Measurements from ENCODE around the gene CYP27C1. TPM values are rescaled to one million over a fixed set of nuclear protein-coding genes. Genes with fewer than 3 reads are reported as not detected.

The CYP27C1 gene
- polyA plus RNA-seq, 1 donor (not counting 4 experiments of a cell fraction or from before 2014, with no cell fraction given) = 6.1 TPM

DNA sequence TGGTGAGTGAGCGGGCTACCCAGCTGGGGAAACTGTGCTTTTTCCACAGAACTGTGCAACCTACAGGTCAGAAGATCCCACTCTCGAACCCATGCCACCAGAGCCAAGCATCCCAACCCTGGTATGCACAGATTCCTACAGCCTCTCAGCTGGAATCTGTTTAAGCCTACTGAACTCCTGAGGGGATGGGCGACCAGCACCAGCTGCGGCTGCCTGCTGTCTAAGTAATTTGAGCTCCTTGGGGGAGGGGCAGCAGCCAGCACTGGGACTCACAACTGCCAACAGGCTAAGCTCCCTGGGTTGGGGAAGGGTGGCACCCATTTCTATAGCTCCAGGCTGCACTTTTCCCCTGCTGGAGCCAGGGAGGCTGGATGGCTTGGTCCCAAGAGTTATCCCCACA, 11.8 kb downstream of the CYP27C1 start:
- no peak overlapping the region for H3K27ac ChIP-seq (ENCODE audit: control insufficient read depth, insufficient read depth, low read length)
- H4K20me1 ChIP-seq (ENCODE audit: control insufficient read depth, extremely low read depth, insufficient read depth, low read length) = no peaks in the 10 kb centered on the region
- H3K79me2 ChIP-seq (ENCODE audit: control insufficient read depth, insufficient read depth, low read length) = peaks cover 20% of the 10 kb centered on the region
- peaks cover 12% of the 10 kb centered on the region for H3K4me1 ChIP-seq (ENCODE audit: control insufficient read depth, extremely low read depth, insufficient read depth, low read length)
- TF ChIP-seq EZH2 (IDR thresholded peaks at IDR 0.05; ENCODE audit: low read length) = no peak
- TF ChIP-seq, protein P1, sequence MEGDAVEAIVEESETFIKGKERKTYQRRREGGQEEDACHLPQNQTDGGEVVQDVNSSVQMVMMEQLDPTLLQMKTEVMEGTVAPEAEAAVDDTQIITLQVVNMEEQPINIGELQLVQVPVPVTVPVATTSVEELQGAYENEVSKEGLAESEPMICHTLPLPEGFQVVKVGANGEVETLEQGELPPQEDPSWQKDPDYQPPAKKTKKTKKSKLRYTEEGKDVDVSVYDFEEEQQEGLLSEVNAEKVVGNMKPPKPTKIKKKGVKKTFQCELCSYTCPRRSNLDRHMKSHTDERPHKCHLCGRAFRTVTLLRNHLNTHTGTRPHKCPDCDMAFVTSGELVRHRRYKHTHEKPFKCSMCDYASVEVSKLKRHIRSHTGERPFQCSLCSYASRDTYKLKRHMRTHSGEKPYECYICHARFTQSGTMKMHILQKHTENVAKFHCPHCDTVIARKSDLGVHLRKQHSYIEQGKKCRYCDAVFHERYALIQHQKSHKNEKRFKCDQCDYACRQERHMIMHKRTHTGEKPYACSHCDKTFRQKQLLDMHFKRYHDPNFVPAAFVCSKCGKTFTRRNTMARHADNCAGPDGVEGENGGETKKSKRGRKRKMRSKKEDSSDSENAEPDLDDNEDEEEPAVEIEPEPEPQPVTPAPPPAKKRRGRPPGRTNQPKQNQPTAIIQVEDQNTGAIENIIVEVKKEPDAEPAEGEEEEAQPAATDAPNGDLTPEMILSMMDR (optimal IDR thresholded peaks at IDR 0.05 in 1 of 3, IDR thresholded peaks at IDR 0.05 in 1 of 3, conservative IDR thresholded peaks at IDR 0.05 in 1 of 3; ENCODE audit: extremely low read depth in 1 of 3, insufficient read depth in 2 of 3, low read length in 3 of 3) = no peak
- no peaks in the 10 kb centered on the region for H3K9me3 ChIP-seq (ENCODE audit: control insufficient read depth, low read depth, low read length)
- DNase-seq (ENCODE audit: low read depth, low spot score) = no peak
- no peak overlapping the region for H3K9ac ChIP-seq (ENCODE audit: control insufficient read depth, extremely low read depth, insufficient read depth, low read length)
- H3K27me3 ChIP-seq (ENCODE audit: control insufficient read depth, extremely low read depth, insufficient read depth, low read length) = no peaks in the 10 kb centered on the region
- no peak overlapping the region for H2AFZ ChIP-seq (ENCODE audit: control insufficient read depth, low read length)
- no peaks in the 10 kb centered on the region for H3K36me3 ChIP-seq (ENCODE audit: control insufficient read depth in 2 of 2, extremely low read depth in 1 of 2, insufficient read depth in 2 of 2, low read length in 2 of 2)
- dilution Hi-C loops (cut with MboI; ENCODE audit: extremely low pct_ligation_motif_present, low sequenced_read_pairs) = no loop called here
- no peaks in the 10 kb centered on the region for H3K9me1 ChIP-seq (ENCODE audit: control insufficient read depth, extremely low read depth, insufficient read depth, low read length)
- no peak overlapping the region for H3K4me3 ChIP-seq (ENCODE audit: control insufficient read depth in 2 of 3, extremely low read depth in 1 of 3, insufficient read depth in 2 of 3, low read depth in 1 of 3, low read length in 3 of 3)
- peak overlapping the region; percentile 37 for H3K4me2 ChIP-seq (ENCODE audit: control insufficient read depth, extremely low read depth, insufficient read depth, low read depth, low read length)
- FAIRE-seq = no peak

DNA sequence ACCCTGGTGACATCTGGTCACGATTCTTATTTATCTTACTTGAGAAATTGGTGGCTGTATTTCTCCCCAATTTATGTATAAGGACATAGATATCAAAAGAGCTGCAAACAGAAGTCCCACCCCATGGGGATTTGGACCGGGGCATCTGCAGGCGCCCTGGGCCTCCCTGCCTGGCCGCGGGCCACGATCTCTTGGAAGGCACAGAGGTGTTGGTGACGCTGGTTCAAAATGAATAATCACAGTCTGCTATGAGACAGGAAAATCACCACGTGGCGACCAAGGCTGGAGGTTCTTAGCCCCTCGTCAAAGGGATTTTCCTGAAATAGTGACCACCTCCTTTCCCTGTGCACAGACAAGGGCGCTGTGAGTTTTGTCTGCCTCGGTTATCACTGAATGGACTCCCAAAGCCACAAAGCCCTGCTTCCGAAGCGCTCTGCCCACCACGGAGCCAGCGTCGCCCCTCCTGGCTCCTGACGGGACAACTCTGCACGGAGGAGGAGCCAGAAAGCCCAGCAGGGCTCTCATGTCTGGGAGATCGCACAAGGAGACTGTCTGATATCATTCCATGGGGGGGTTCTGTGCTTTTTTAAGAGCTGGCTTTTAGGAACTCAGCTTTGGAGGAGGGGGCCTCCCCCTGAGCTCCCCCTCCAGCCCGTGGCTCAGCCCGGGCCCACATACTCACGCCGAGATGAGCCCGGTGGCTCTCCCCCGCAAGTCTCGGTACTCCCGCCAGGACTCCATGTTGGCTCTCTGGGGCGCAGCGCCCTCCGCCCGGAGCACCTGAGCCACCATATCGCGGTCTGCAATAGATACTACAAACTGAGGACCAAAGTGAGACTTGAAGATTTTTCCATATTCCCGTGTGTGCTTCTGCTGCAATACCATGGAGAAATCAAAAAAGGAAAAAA, 14.6 kb downstream of the CYP27C1 start:
- Histone ChIP-seq H3K27me3 (ENCODE audit: control insufficient read depth, extremely low read depth, insufficient read depth, low read length) (no peaks in the 10 kb centered on the region), H3K9me1 (ENCODE audit: control insufficient read depth, extremely low read depth, insufficient read depth, low read length) (no peaks in the 10 kb centered on the region), H3K9me3 (ENCODE audit: control insufficient read depth, low read depth, low read length) (no peaks in the 10 kb centered on the region), H3K36me3 (ENCODE audit: control insufficient read depth in 2 of 2, extremely low read depth in 1 of 2, insufficient read depth in 2 of 2, low read length in 2 of 2) (peaks cover 5 to 7% of the 10 kb centered on the region in 2 experiments), H3K4me2 (ENCODE audit: control insufficient read depth, extremely low read depth, insufficient read depth, low read depth, low read length) (no peak overlapping the region), H2AFZ (ENCODE audit: control insufficient read depth, low read length) (no peak overlapping the region), H3K9ac (ENCODE audit: control insufficient read depth, extremely low read depth, insufficient read depth, low read length) (no peak overlapping the region), H3K79me2 (ENCODE audit: control insufficient read depth, insufficient read depth, low read length) (peaks cover 15% of the 10 kb centered on the region), H4K20me1 (ENCODE audit: control insufficient read depth, extremely low read depth, insufficient read depth, low read length) (no peaks in the 10 kb centered on the region), H3K4me3 (ENCODE audit: control insufficient read depth in 2 of 3, extremely low read depth in 1 of 3, insufficient read depth in 2 of 3, low read depth in 1 of 3, low read length in 3 of 3) (no peak overlapping the region), H3K27ac (ENCODE audit: control insufficient read depth, insufficient read depth, low read length) (no peak overlapping the region), H3K4me1 (ENCODE audit: control insufficient read depth, extremely low read depth, insufficient read depth, low read length) (peaks cover 12% of the 10 kb centered on the region)
- FAIRE-seq = no peak
- no peak for DNase-seq (ENCODE audit: low read depth, low spot score)
- TF ChIP-seq, protein P1 (optimal IDR thresholded peaks at IDR 0.05 in 1 of 3, IDR thresholded peaks at IDR 0.05 in 1 of 3, conservative IDR thresholded peaks at IDR 0.05 in 1 of 3; ENCODE audit: extremely low read depth in 1 of 3, insufficient read depth in 2 of 3, low read length in 3 of 3) = no peak
- TF ChIP-seq EZH2 (IDR thresholded peaks at IDR 0.05; ENCODE audit: low read length) = no peak
- dilution Hi-C loops (cut with MboI; ENCODE audit: extremely low pct_ligation_motif_present, low sequenced_read_pairs) = no loop called here
